ENCODE results near the gene SPATA3. TPM values are rescaled to one million over a fixed set of nuclear protein-coding genes. Genes with fewer than 3 reads are reported as not detected.

SPATA3 gene
- total and polyA plus RNA-seq, 2 of the 13 experiments (the other 11 are each of a cell fraction or from before 2014, with no cell fraction given), result not detected

DNA sequence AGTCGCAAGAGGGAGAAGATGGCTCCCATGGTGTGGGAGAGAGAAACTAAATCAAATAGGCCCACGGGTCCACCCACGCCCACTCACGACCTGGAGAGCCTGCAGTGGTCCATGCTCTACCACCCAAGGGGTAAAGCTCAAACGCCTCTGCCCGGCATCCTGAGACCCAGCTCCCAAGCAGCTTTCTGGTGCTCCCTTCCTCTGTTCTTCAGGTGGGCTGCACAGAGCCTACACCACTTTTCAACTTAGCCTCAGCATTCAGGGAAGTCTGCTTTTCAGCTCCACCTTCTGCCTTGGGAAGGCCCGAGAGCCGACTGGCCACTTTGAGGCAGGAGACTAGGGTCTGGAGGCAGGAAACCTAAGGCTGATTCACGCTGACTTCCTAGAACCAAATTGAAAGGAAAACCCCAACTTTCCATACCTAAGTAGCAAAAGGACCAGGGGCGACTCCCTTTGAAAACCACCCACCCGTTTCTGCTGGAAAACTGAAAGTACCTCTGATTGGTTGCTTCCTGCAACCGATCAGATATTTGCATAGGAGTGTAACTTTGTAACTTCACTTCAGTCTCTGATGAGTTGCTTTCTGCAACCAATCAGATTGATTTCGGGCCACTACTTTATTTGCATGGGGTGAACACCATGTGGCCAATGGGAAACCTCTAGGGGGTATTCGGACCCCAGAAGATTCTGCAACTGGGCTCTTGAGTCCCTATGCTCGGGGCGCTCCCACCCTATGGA lies 26.8 kb upstream of the SPATA3 start (continued):
- TF ChIP-seq, protein P1, sequence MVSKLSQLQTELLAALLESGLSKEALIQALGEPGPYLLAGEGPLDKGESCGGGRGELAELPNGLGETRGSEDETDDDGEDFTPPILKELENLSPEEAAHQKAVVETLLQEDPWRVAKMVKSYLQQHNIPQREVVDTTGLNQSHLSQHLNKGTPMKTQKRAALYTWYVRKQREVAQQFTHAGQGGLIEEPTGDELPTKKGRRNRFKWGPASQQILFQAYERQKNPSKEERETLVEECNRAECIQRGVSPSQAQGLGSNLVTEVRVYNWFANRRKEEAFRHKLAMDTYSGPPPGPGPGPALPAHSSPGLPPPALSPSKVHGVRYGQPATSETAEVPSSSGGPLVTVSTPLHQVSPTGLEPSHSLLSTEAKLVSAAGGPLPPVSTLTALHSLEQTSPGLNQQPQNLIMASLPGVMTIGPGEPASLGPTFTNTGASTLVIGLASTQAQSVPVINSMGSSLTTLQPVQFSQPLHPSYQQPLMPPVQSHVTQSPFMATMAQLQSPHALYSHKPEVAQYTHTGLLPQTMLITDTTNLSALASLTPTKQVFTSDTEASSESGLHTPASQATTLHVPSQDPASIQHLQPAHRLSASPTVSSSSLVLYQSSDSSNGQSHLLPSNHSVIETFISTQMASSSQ (IDR thresholded peaks at IDR 0.05; ENCODE audit: low read depth), result no peak
- TF ChIP-seq, protein P1 (CRISPR knock-in tag; IDR thresholded peaks at IDR 0.05; ENCODE audit: borderline replicate concordance), result no peak
- no peak for TF ChIP-seq SCMH1 (CRISPR knock-in tag; IDR thresholded peaks at IDR 0.05; ENCODE audit: borderline replicate concordance)
- 0 out of 2 replicates have a peak, but pooled peaks have one; percentile 27 for TF ChIP-seq FOXC1 (CRISPR knock-in tag; IDR thresholded peaks at IDR 0.05; ENCODE audit: borderline replicate concordance)
- no peak for TF ChIP-seq FOXJ3 (CRISPR knock-in tag; IDR thresholded peaks at IDR 0.05; ENCODE audit: borderline replicate concordance)
- no peak for TF ChIP-seq SP1 (IDR thresholded peaks at IDR 0.05)
- TF ChIP-seq SP1 (CRISPR knock-in tag; IDR thresholded peaks at IDR 0.05), result no peak
- TF ChIP-seq ZFP90 (CRISPR knock-in tag; IDR thresholded peaks at IDR 0.05; ENCODE audit: borderline replicate concordance), result no peak
- TF ChIP-seq ZNF724P (CRISPR knock-in tag; IDR thresholded peaks at IDR 0.05; ENCODE audit: borderline replicate concordance), result peak; percentile 85
- no peak for TF ChIP-seq ZZZ3 (CRISPR knock-in tag; IDR thresholded peaks at IDR 0.05; ENCODE audit: borderline replicate concordance)
- no peak for TF ChIP-seq JDP2 (CRISPR knock-in tag; IDR thresholded peaks at IDR 0.05; ENCODE audit: borderline replicate concordance)
- TF ChIP-seq GFI1 (CRISPR knock-in tag; IDR thresholded peaks at IDR 0.05; ENCODE audit: borderline replicate concordance), result no peak
- TF ChIP-seq ZNF615 (CRISPR knock-in tag; IDR thresholded peaks at IDR 0.05; ENCODE audit: borderline replicate concordance), result no peak
- no peak for TF ChIP-seq MEIS2 (CRISPR knock-in tag; IDR thresholded peaks at IDR 0.05)
- no peak for TF ChIP-seq ZC3H4 (CRISPR knock-in tag; IDR thresholded peaks at IDR 0.05; ENCODE audit: borderline replicate concordance)
- no peak for TF ChIP-seq MBNL3 (CRISPR knock-in tag; conservative IDR thresholded peaks at IDR 0.05)
- TF ChIP-seq ZNF598 (CRISPR knock-in tag; IDR thresholded peaks at IDR 0.05; ENCODE audit: borderline replicate concordance), result no peak
- TF ChIP-seq FOXA1 (IDR thresholded peaks at IDR 0.05), result no peak
- no peak for TF ChIP-seq FOXA1 (CRISPR knock-in tag; IDR thresholded peaks at IDR 0.05)
- TF ChIP-seq, protein P2, sequence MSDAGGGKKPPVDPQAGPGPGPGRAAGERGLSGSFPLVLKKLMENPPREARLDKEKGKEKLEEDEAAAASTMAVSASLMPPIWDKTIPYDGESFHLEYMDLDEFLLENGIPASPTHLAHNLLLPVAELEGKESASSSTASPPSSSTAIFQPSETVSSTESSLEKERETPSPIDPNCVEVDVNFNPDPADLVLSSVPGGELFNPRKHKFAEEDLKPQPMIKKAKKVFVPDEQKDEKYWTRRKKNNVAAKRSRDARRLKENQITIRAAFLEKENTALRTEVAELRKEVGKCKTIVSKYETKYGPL (CRISPR knock-in tag; IDR thresholded peaks at IDR 0.05), result no peak
- TF ChIP-seq, protein P3, sequence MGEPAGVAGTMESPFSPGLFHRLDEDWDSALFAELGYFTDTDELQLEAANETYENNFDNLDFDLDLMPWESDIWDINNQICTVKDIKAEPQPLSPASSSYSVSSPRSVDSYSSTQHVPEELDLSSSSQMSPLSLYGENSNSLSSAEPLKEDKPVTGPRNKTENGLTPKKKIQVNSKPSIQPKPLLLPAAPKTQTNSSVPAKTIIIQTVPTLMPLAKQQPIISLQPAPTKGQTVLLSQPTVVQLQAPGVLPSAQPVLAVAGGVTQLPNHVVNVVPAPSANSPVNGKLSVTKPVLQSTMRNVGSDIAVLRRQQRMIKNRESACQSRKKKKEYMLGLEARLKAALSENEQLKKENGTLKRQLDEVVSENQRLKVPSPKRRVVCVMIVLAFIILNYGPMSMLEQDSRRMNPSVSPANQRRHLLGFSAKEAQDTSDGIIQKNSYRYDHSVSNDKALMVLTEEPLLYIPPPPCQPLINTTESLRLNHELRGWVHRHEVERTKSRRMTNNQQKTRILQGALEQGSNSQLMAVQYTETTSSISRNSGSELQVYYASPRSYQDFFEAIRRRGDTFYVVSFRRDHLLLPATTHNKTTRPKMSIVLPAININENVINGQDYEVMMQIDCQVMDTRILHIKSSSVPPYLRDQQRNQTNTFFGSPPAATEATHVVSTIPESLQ (CRISPR knock-in tag; conservative IDR thresholded peaks at IDR 0.05), result no peak
- TF ChIP-seq, protein P4, sequence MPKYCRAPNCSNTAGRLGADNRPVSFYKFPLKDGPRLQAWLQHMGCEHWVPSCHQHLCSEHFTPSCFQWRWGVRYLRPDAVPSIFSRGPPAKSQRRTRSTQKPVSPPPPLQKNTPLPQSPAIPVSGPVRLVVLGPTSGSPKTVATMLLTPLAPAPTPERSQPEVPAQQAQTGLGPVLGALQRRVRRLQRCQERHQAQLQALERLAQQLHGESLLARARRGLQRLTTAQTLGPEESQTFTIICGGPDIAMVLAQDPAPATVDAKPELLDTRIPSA (CRISPR knock-in tag; IDR thresholded peaks at IDR 0.05; ENCODE audit: borderline replicate concordance), result no peak
- TF ChIP-seq ZNF878 (CRISPR knock-in tag; IDR thresholded peaks at IDR 0.05), result no peak
- no peak for TF ChIP-seq HOXA5 (CRISPR knock-in tag; IDR thresholded peaks at IDR 0.05)
